ENCODE results near the gene NR0B2.
"Not testable (repeated sequence)": the region's sequence is repeated elsewhere in the genome, so short reads cannot be mapped to it uniquely, and the experiment has no call there.

The NR0B2 gene

GRCh38 chr1:26888231-26888630 lies 25.5 kb downstream of the NR0B2 start:
- no peak for DNase-seq

GRCh38 chr1:26887125-26887524 lies 26.6 kb downstream of the NR0B2 start:
- no peak for DNase-seq

- DNase-seq, result no peak
These were observed 30.9 kb downstream of the NR0B2 start for GRCh38 chr1:26882696-26883463.

- not testable (repeated sequence) for DNase-seq
These were observed 32.2 kb downstream of the NR0B2 start for GRCh38 chr1:26881611-26882010.

GRCh38 chr1:26879793-26880192 lies 34.0 kb downstream of the NR0B2 start:
- no peak for DNase-seq

GRCh38 chr1:26877326-26877725 lies 36.4 kb downstream of the NR0B2 start:
- no peak for DNase-seq

- DNase-seq, result no peak
These were observed 38.9 kb downstream of the NR0B2 start for GRCh38 chr1:26874896-26875295.

GRCh38 chr1:26873097-26873496 lies 40.7 kb downstream of the NR0B2 start:
- DNase-seq, result not testable (repeated sequence)

GRCh38 chr1:26864610-26865480 lies 48.9 kb downstream of the NR0B2 start:
- DNase-seq, result peak; percentile 94

GRCh38 chr1:26863685-26864077 lies 50.1 kb downstream of the NR0B2 start:
- DNase-seq, result no peak

- no peak for DNase-seq
These were observed 50.7 kb downstream of the NR0B2 start, which contains the start of gene SFN for GRCh38 chr1:26862781-26863684. TSS of gene SFN (plus strand) at chr1:26863149. CDS start at chr1:26863213, 64 bp downstream.

- DNase-seq, result no peak
These were observed 51.8 kb downstream of the NR0B2 start for GRCh38 chr1:26861889-26862378.
